Upper lobe of left lung (tissue), 6 donors: Measurements from ENCODE around the gene PPP1R12A. TPM values are rescaled to one million over a fixed set of nuclear protein-coding genes. Genes with fewer than 3 reads are reported as not detected.
"Not testable (repeated sequence)": the region's sequence is repeated elsewhere in the genome, so short reads cannot be mapped to it uniquely, and the experiment has no call there.

Experiments
- ATAC-seq, 2 donors: fragments of 200-7000 bp; cut with Tn5 transposase; one replicate each; pipeline ENCODE4 v1.9.1; 2022; ENCODE audit warnings: mild to moderate bottlenecking in 2 of 2, moderate library complexity in 2 of 2; ENCODE audit not compliant: low FRiP score in 2 of 2
- DNase-seq, 2 donors: peaks; one replicate each; pipeline ENCODE4 v3.0.0-alpha.2; 2019 to 2020
- H3K27ac ChIP-seq, 4 donors: fragments of 200-600 bp; sonication (generic); one replicate each; pipeline ENCODE4 v1.5.1; 2016 to 2019
- H3K27me3 ChIP-seq, 4 donors: fragments of 200-600 bp; sonication (generic); one replicate each; pipeline ENCODE4 v1.5.1; 2017 to 2019
- H3K36me3 ChIP-seq, 4 donors: fragments of 200-600 bp; sonication (generic); one replicate each; pipeline ENCODE4 v1.5.1; 2016 to 2019
- H3K4me1 ChIP-seq, 4 donors: fragments of 200-600 bp; sonication (generic); one replicate each; pipeline ENCODE4 v1.5.1; 2018 to 2019
- H3K4me3 ChIP-seq, 4 donors: fragments of 200-600 bp; sonication (generic); one replicate each; pipeline ENCODE4 v1.5.1; 2017 to 2019; ENCODE audit warnings: mild to moderate bottlenecking in 2 of 4, moderate library complexity in 1 of 4
- H3K9me3 ChIP-seq, 4 donors: fragments of 200-600 bp; sonication (generic); one replicate each; pipeline ENCODE4 v1.5.1; 2018 to 2019
- CTCF ChIP-seq, 6 experiments: fragments of 450-650 bp in 4 of 6; fragments of 200-600 bp in 2 of 6; sonication (generic) in 2 of 6; IDR thresholded peaks; one replicate each; pipeline ENCODE4 v1.5.1; 2016 to 2019; ENCODE audit warnings: antibody characterized with exemption in 6 of 6
- EP300 ChIP-seq, 4 donors: sonication (generic); formaldehyde crosslinking; IDR thresholded peaks; one replicate each; pipeline ENCODE4 v1.5.1; 2017; ENCODE audit warnings: antibody characterized with exemption in 4 of 4, control low read depth in 2 of 4
- POLR2A ChIP-seq, 4 donors: fragments of 450-650 bp; IDR thresholded peaks; one replicate each; pipeline ENCODE4 v1.5.1; 2016 to 2017; ENCODE audit warnings: antibody characterized with exemption in 4 of 4, mild to moderate bottlenecking in 2 of 4
- POLR2AphosphoS5 ChIP-seq, 2 donors: sonication (generic); formaldehyde crosslinking; IDR thresholded peaks; one replicate each; pipeline ENCODE4 v1.5.1; 2017; ENCODE audit warnings: antibody characterized with exemption in 2 of 2
- WGBS, 2 donors: methylation state at CpG; one replicate each; pipeline ENCODE4 v1.1.5; 2017 to 2018; 5-methylcytosine and 5-hydroxymethylcytosine counted together
- total RNA-seq, 6 donors: library from RNA; depleted of rRNA in 4 of 6; stranded (reverse); fragments of >200 nt in 4 of 6; gene quantifications; one replicate each; pipeline versions ENCODE4 v1.1.0 to v1.2.1, GENCODE V29; 2016 to 2021
- donor health status: DM: no; HTN: no; CAD: no; lungs with moderate emphysema.
- donor health status: DM: no; HTN: yes; CAD: no; lungs with severe emphysema.

The PPP1R12A gene
- total RNA-seq, 6 donors from 2014 or later: 50.7 to 234 (median 90.4) TPM

GRCh38 chr12:79949098-79949497 is 14.2 kb upstream of the PPP1R12A start:
- H3K4me3 ChIP-seq: no peak overlapping the region
- WGBS, 2 donors: 82 to 94% methylated on average over 1 of the region's 1 CpG
- H3K36me3 ChIP-seq: no peaks in the 10 kb centered on the region
- TF ChIP-seq EP300 (IDR thresholded peaks at IDR 0.05): no peak
- TF ChIP-seq CTCF (IDR thresholded peaks at IDR 0.05): no peak
- TF ChIP-seq POLR2A (IDR thresholded peaks at IDR 0.05): no peak
- TF ChIP-seq POLR2AphosphoS5 (IDR thresholded peaks at IDR 0.05): no peak
- H3K27ac ChIP-seq: no peak overlapping the region
- DNase-seq (no peak), ATAC-seq (no peak)
- no peaks in the 10 kb centered on the region for H3K27me3 ChIP-seq
- no peaks in the 10 kb centered on the region for H3K9me3 ChIP-seq
- no peaks in the 10 kb centered on the region for H3K4me1 ChIP-seq

GRCh38 chr12:79945433-79945832 is 10.5 kb upstream of the PPP1R12A start:
- Histone ChIP-seq H3K4me3 (no peak overlapping the region), H3K27me3 (no peaks in the 10 kb centered on the region), H3K9me3 (no peaks in the 10 kb centered on the region), H3K4me1 (no peaks in the 10 kb centered on the region), H3K27ac (no peak overlapping the region), H3K36me3 (no peaks in the 10 kb centered on the region)
- WGBS, 2 donors: 56 to 70% methylated on average over 4 of the region's 4 CpGs
- TF ChIP-seq CTCF (IDR thresholded peaks at IDR 0.05) (no peak), POLR2AphosphoS5 (IDR thresholded peaks at IDR 0.05) (no peak), EP300 (IDR thresholded peaks at IDR 0.05) (no peak), POLR2A (IDR thresholded peaks at IDR 0.05) (no peak)
- ATAC-seq (no peak), DNase-seq (no peak)

GRCh38 chr12:79944565-79944964 is 9.7 kb upstream of the PPP1R12A start:
- no peak for DNase-seq
- no peaks in the 10 kb centered on the region for H3K36me3 ChIP-seq
- no peaks in the 10 kb centered on the region for H3K9me3 ChIP-seq
- H3K27ac ChIP-seq: no peak overlapping the region
- WGBS, 2 donors: 89 to 92% methylated on average over 3 of the region's 3 CpGs
- H3K4me3 ChIP-seq: no peak overlapping the region
- no peak for ATAC-seq
- no peaks in the 10 kb centered on the region for H3K4me1 ChIP-seq
- TF ChIP-seq CTCF (IDR thresholded peaks at IDR 0.05) (no peak), POLR2AphosphoS5 (IDR thresholded peaks at IDR 0.05) (no peak), EP300 (IDR thresholded peaks at IDR 0.05) (no peak), POLR2A (IDR thresholded peaks at IDR 0.05) (no peak)
- no peaks in the 10 kb centered on the region for H3K27me3 ChIP-seq

- not testable (repeated sequence) for H3K4me1 ChIP-seq, H3K27ac ChIP-seq, H3K27me3 ChIP-seq, H3K9me3 ChIP-seq, H3K36me3 ChIP-seq, ATAC-seq, H3K4me3 ChIP-seq, DNase-seq
- WGBS, 2 donors: 96 to 97% methylated on average over 2 of the region's 2 CpGs
These were observed 7.9 kb upstream of the PPP1R12A start for GRCh38 chr12:79942846-79943245.

- H3K9me3 ChIP-seq: no peaks in the 10 kb centered on the region
- TF ChIP-seq POLR2A (IDR thresholded peaks at IDR 0.05): no peak
- TF ChIP-seq CTCF (IDR thresholded peaks at IDR 0.05): no peak
- TF ChIP-seq POLR2AphosphoS5 (IDR thresholded peaks at IDR 0.05): no peak
- no peak for TF ChIP-seq EP300 (IDR thresholded peaks at IDR 0.05)
- H3K4me3 ChIP-seq: no peak overlapping the region
- ATAC-seq: no peak
- peaks cover 0 to 12% (median 9%) of the 10 kb centered on the region in 4 donors for H3K4me1 ChIP-seq
- no peaks in the 10 kb centered on the region for H3K27me3 ChIP-seq
- H3K27ac ChIP-seq: no peak overlapping the region
- DNase-seq: no peak
- WGBS, 2 donors: 76 to 77% methylated on average over 1 of the region's 1 CpG
- no peaks in the 10 kb centered on the region for H3K36me3 ChIP-seq
These were observed 4.9 kb upstream of the PPP1R12A start for GRCh38 chr12:79939728-79940310.
